Neural crest cell (in vitro differentiated cells): ENCODE results near the gene PAOX. TPM values are rescaled to one million over a fixed set of nuclear protein-coding genes. Genes with fewer than 3 reads are reported as not detected.

ENCODE experiments used
- DNase-seq: peaks from one replicate; pipeline ENCODE4 v3.0.0; 2021; ENCODE audit warnings: low read depth, mixed read lengths, low spot score
- H3K27ac Mint-ChIP-seq: one replicate; pipeline ENCODE4 v1.8.0; 2021; ENCODE audit warnings: mild to moderate bottlenecking, mixed read lengths; ENCODE audit not compliant: unreplicated experiment
- H3K27me3 Mint-ChIP-seq: 2 replicates; pipeline ENCODE4 v1.8.0; 2021; ENCODE audit warnings: low read depth, mild to moderate bottlenecking, mixed read lengths
- H3K36me3 Mint-ChIP-seq: 2 replicates; pipeline ENCODE4 v1.8.0; 2021; ENCODE audit warnings: low read depth, mild to moderate bottlenecking, mixed read lengths
- H3K4me1 Mint-ChIP-seq: 2 replicates; pipeline ENCODE4 v1.8.0; 2021; ENCODE audit warnings: mixed read lengths
- H3K4me3 Mint-ChIP-seq: one replicate; pipeline ENCODE4 v1.8.0; 2021; ENCODE audit warnings: mild to moderate bottlenecking, mixed read lengths
- H3K9me3 Mint-ChIP-seq: 2 replicates; pipeline ENCODE4 v1.8.0; 2021; ENCODE audit warnings: mixed read lengths
- CTCF ChIP-seq: fragments of 200-600 bp; sonication (generic); conservative IDR thresholded peaks from 2 replicates; pipeline ENCODE4 v1.5.0; 2021; ENCODE audit warnings: antibody characterized with exemption, mild to moderate bottlenecking
- total RNA-seq: library from RNA; stranded (reverse); gene quantifications from 2 replicates; pipeline ENCODE4 v1.2.1, GENCODE V29; 2021

The PAOX gene
- total RNA-seq, 1 donor from 2014 or later = 9.7 TPM

- H3K27me3 Mint-ChIP-seq = peaks cover 27% of the 10 kb centered on the region
- peaks cover 21% of the 10 kb centered on the region for H3K36me3 Mint-ChIP-seq
- H3K4me1 Mint-ChIP-seq = no peaks in the 10 kb centered on the region
- peak overlapping the region; percentile 23 for H3K4me3 Mint-ChIP-seq
- TF ChIP-seq CTCF = no peak
- no peak for DNase-seq
- H3K27ac Mint-ChIP-seq = no peak overlapping the region
- H3K9me3 Mint-ChIP-seq = peaks cover 6% of the 10 kb centered on the region
Observed at GRCh38 chr10:133419211-133419950, 40.3 kb downstream of the PAOX start.

- no peak for TF ChIP-seq CTCF
- H3K36me3 Mint-ChIP-seq = peaks cover 17% of the 10 kb centered on the region
- peaks cover 27% of the 10 kb centered on the region for H3K27me3 Mint-ChIP-seq
- H3K4me3 Mint-ChIP-seq = no peak overlapping the region
- no peak overlapping the region for H3K27ac Mint-ChIP-seq
- no peak for DNase-seq
- H3K9me3 Mint-ChIP-seq = peaks cover 6% of the 10 kb centered on the region
- H3K4me1 Mint-ChIP-seq = no peaks in the 10 kb centered on the region
Observed at GRCh38 chr10:133420028-133420427, 41.0 kb downstream of the PAOX start.

- DNase-seq = no peak
- Mint-ChIP-seq H3K4me3 (peak overlapping the region; percentile 23), H3K4me1 (no peaks in the 10 kb centered on the region), H3K27ac (no peak overlapping the region), H3K27me3 (peaks cover 27% of the 10 kb centered on the region), H3K36me3 (peaks cover 12% of the 10 kb centered on the region), H3K9me3 (peaks cover under 1% of the 10 kb centered on the region)
- no peak for TF ChIP-seq CTCF
Observed at GRCh38 chr10:133420579-133420978, 41.5 kb downstream of the PAOX start.

GRCh38 chr10:133421336-133422222 lies 42.5 kb downstream of the PAOX start:
- DNase-seq = no peak
- Mint-ChIP-seq H3K4me3 (peak overlapping the region; percentile 47), H3K27me3 (peaks cover 27% of the 10 kb centered on the region), H3K27ac (no peak overlapping the region), H3K4me1 (no peaks in the 10 kb centered on the region), H3K36me3 (peaks cover 5% of the 10 kb centered on the region), H3K9me3 (no peaks in the 10 kb centered on the region)
- no peak for TF ChIP-seq CTCF

- H3K4me1 Mint-ChIP-seq = no peaks in the 10 kb centered on the region
- H3K27ac Mint-ChIP-seq = no peak overlapping the region
- H3K36me3 Mint-ChIP-seq = peaks cover 5% of the 10 kb centered on the region
- no peak for TF ChIP-seq CTCF
- H3K27me3 Mint-ChIP-seq = peaks cover 27% of the 10 kb centered on the region
- H3K4me3 Mint-ChIP-seq = peak overlapping the region; percentile 47
- DNase-seq = no peak
- H3K9me3 Mint-ChIP-seq = no peaks in the 10 kb centered on the region
Observed at GRCh38 chr10:133422223-133422806, 43.3 kb downstream of the PAOX start.
